Measurements from ENCODE around the gene TMEM150C.

TMEM150C gene

DNA sequence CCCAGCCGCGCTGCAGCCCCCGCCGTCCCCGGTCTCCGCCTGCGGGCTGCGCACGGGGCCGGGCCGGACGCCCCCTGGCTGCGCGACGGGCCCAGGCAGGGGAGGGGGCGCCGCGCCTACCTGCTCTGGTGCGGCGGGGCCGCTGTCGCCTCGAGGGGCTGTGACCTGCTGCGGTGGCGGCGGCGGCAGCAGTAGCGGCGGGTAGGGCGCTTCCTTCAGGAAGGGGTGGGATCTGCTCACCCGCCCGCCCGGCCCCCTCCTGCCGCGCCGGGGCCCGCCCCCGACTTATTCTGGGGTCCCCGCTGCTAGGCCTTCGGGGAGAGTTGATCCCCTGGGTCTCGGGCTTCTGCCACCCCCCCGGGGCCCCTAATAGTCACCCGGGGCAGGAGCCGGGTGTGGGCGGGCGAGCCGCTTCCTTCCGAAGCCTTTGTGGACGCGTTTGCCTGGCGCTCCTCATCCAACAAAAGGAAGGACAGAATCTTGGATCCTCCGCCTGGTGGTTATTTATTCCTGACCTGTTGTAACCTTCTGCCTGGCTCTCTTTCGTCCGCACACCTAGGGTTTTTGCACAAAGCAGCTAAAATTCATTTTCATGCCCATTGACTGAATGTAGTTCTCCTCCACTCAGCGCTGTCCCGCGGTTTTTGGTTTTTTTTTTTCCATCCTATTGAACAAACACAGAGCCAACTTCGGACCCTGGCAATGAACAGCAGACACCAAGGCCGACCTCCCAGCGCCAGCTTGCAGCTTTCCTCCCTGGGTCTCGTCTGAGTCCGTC is at the start of gene TMEM150C:
TMEM150C (minus strand) TSS at position 203 of the 778 bp plus-strand sequence. CDS start 57,331 bp downstream, outside the sequence.
- TF ChIP-seq, protein P1, sequence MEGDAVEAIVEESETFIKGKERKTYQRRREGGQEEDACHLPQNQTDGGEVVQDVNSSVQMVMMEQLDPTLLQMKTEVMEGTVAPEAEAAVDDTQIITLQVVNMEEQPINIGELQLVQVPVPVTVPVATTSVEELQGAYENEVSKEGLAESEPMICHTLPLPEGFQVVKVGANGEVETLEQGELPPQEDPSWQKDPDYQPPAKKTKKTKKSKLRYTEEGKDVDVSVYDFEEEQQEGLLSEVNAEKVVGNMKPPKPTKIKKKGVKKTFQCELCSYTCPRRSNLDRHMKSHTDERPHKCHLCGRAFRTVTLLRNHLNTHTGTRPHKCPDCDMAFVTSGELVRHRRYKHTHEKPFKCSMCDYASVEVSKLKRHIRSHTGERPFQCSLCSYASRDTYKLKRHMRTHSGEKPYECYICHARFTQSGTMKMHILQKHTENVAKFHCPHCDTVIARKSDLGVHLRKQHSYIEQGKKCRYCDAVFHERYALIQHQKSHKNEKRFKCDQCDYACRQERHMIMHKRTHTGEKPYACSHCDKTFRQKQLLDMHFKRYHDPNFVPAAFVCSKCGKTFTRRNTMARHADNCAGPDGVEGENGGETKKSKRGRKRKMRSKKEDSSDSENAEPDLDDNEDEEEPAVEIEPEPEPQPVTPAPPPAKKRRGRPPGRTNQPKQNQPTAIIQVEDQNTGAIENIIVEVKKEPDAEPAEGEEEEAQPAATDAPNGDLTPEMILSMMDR (conservative IDR thresholded peaks at IDR 0.05; ENCODE audit: control insufficient read depth, insufficient read depth, low read depth, low read length) = no peak
- peak within 1 kb of the TSS; percentile 38 for H3K4me3 ChIP-seq (ENCODE audit: control insufficient read depth, low read depth, low read length)
- peak; percentile 6 for DNase-seq (ENCODE audit: low read depth)

DNA sequence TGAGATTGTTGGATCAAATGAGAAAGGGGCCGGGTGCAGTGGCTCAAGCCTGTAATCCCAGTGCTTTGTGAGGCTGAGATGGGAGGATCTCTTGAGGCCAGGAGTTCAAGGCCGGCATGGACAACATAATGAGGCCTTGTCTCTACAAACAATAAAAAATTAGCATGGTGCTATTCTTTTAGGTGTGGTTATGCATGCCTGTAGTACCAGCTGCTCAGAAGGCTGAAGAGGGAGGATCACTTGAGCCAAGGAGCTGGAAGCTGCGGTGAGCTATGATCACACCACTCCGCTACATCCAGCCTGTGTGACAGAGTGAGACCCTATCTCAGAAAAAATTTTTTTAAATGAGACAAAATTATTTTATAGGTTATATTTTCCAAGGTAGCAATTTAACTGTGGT is 49.7 kb upstream of the TMEM150C start:
- DNase-seq (ENCODE audit: low read depth) = no peak
- TF ChIP-seq, protein P1 (conservative IDR thresholded peaks at IDR 0.05; ENCODE audit: control insufficient read depth, insufficient read depth, low read depth, low read length) = no peak
- H3K4me3 ChIP-seq (ENCODE audit: control insufficient read depth, low read depth, low read length) = no peak overlapping the region

DNA sequence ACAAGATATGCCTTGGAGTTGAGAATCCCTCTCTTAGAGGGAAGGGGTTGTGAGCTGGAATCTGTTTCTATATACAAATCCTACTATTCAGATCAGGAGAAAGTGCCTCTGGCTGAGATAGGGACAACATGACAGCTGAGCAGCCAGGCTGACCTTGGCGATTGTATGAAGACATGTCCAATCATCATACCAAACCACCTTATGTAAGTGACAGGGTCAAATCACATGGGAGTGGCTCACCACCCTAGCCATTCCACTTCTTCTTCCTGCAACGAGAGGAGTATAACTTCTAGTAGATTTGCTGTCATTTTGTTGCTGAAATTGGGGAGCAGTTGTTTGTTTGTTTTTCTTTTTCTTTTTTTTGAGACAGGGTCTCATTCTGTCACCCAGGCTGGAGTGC is 48.3 kb upstream of the TMEM150C start:
- TF ChIP-seq, protein P1 (conservative IDR thresholded peaks at IDR 0.05; ENCODE audit: control insufficient read depth, insufficient read depth, low read depth, low read length) = no peak
- DNase-seq (ENCODE audit: low read depth) = no peak
- H3K4me3 ChIP-seq (ENCODE audit: control insufficient read depth, low read depth, low read length) = no peak overlapping the region

DNA sequence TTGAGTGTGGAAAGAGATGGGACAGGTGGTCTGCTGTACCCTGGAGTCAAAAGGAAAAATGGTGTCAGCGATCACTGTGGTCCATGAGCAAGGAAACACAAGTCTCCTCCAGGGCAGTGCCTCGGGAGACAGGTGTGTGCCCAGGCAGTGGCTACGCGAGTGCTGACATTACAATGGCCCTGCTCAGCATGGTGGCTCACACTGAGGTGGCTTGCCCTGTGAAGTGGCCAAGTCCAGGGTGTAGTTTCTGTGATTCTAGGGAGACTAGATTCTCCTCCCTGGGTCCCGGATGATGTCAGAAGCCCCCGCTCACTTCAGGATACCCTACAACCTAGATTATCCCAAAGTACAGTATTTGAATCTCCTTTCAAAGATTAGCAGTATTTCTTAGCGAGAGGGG is 44.8 kb upstream of the TMEM150C start:
- no peak overlapping the region for H3K4me3 ChIP-seq (ENCODE audit: control insufficient read depth, low read depth, low read length)
- no peak for DNase-seq (ENCODE audit: low read depth)
- TF ChIP-seq, protein P1 (conservative IDR thresholded peaks at IDR 0.05; ENCODE audit: control insufficient read depth, insufficient read depth, low read depth, low read length) = no peak

DNA sequence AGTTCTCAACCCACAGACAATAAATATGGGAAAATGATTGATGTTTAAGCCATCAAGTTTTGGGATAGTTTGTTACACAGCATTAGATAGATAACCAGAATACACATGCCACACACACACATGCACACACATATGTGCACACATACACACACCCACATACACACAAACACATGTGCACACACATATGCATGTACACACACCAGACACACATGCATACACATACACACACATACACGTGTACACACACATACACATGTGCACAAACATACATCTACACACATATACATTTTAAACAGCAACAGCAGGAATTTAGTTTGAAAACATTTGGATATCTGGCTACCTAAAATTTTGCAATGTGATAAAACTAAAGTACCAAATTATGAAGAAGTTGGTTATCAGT is 42.7 kb upstream of the TMEM150C start:
- DNase-seq (ENCODE audit: low read depth) = no peak
- no peak overlapping the region for H3K4me3 ChIP-seq (ENCODE audit: control insufficient read depth, low read depth, low read length)
- TF ChIP-seq, protein P1 (conservative IDR thresholded peaks at IDR 0.05; ENCODE audit: control insufficient read depth, insufficient read depth, low read depth, low read length) = no peak

DNA sequence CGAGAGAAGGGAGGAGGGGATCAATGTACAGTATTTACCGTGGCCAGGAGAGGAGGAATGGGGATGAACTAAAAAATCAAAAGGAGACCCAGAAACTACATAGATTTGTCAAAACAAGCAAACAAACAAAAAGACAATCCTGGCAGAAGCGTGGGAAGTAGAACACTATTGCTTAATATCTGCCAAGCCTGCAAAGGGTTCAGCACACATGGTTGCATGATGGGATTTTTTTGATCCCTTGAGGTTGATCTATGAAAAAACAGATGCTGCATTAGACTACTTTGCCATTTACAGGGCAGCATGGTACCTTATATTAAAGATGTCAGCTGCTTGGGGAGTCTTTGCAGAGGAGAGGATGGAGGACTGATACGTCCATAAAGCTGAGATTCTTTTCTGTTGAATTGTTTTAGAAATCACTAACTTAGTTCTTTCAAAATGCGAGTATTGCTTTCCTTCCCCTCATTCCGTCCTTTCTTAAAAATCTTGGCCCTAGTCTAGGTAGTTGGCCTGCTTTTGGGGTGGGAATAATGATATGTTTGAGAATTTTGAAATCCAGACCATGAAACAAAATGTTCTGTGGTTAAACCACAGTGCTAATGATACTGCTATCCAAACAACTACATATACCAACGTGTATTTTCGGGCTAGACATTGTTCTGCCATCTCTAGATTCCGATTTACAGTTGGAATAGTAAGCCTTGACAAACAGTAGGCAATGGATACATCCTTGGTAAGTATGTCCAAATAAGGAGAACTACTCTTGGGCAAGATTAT is 39.6 kb upstream of the TMEM150C start:
- peak; percentile 57 for DNase-seq (ENCODE audit: low read depth)
- H3K4me3 ChIP-seq (ENCODE audit: control insufficient read depth, low read depth, low read length) = no peak overlapping the region
- TF ChIP-seq, protein P1 (conservative IDR thresholded peaks at IDR 0.05; ENCODE audit: control insufficient read depth, insufficient read depth, low read depth, low read length) = no peak
